H1 (cell line): ENCODE data around the gene CBL. TPM values are rescaled to one million over a fixed set of nuclear protein-coding genes. Genes with fewer than 3 reads are reported as not detected.

ENCODE experiments used
- CTCF ChIA-PET: fragments of 300-600 bp; sonication (Branson Sonifier 250); formaldehyde crosslinking; loops from one replicate; lab custom pipeline; 2021; ENCODE audit not compliant: partially characterized antibody; lab: Charles Lee
- POLR2A ChIA-PET: fragments of 300-600 bp; sonication (Branson Sonifier 250); formaldehyde crosslinking; loops from one replicate; lab custom pipeline; 2021; ENCODE audit warnings: inconsistent platforms; ENCODE audit not compliant: partially characterized antibody; lab: Charles Lee
- DNase-seq, 2 experiments: peaks; one replicate each; pipeline versions ENCODE4 v3.0.0 to v3.0.0-alpha.2; 2010 to 2022; ENCODE audit warnings: low spot score in 2 of 2, low read depth in 1 of 2, mixed read lengths in 1 of 2
- FAIRE-seq: peaks from 2 replicates; lab custom pipeline; 2011; peaks lifted over from hg19 to GRCh38; lab: Jason Lieb, UNC
- H2AFZ ChIP-seq: 2 replicates; pipeline ENCODE4 v1.8.1; 2012; ENCODE audit warnings: low read length, inconsistent platforms
- H2AK5ac ChIP-seq: 2 replicates; pipeline ENCODE4 v1.6.1; 2013; ENCODE audit warnings: low read depth, low read length
- H2BK120ac ChIP-seq: replicated peaks from 2 replicates; pipeline ENCODE3; 2013; ENCODE audit warnings: low read depth, low read length, inconsistent platforms
- H2BK12ac ChIP-seq: 2 replicates; pipeline ENCODE4 v1.6.1; 2013; ENCODE audit warnings: low read depth, low read length
- H2BK15ac ChIP-seq: 2 replicates; pipeline ENCODE4 v1.6.1; 2013; ENCODE audit warnings: low read length
- H2BK20ac ChIP-seq: 2 replicates; pipeline ENCODE4 v1.6.1; 2013; ENCODE audit warnings: low read length
- H2BK5ac ChIP-seq: 2 replicates; pipeline ENCODE4 v1.6.1; 2013; ENCODE audit warnings: low read depth, low read length
- H3K14ac ChIP-seq: 2 replicates; pipeline ENCODE4 v1.6.1; 2013; ENCODE audit warnings: inconsistent platforms; ENCODE audit not compliant: insufficient read length
- H3K18ac ChIP-seq: 2 replicates; pipeline ENCODE4 v1.6.1; 2013; ENCODE audit warnings: low read length; ENCODE audit errors: extremely low read depth
- H3K23ac ChIP-seq: 2 replicates; pipeline ENCODE4 v1.6.1; 2013; ENCODE audit warnings: inconsistent platforms; ENCODE audit not compliant: insufficient read length
- H3K23me2 ChIP-seq: 2 replicates; pipeline ENCODE4 v1.6.1; 2013; ENCODE audit warnings: low read depth, low read length
- H3K27ac ChIP-seq: 2 replicates; pipeline ENCODE4 v1.6.1; 2011; ENCODE audit warnings: low read depth, low read length, inconsistent platforms
- H3K27me3 ChIP-seq, 4 experiments: replicated peaks in 1 of 4; 1 replicate in 1 of 4; 2 replicates in 3 of 4; pipeline versions ENCODE4 v1.6.1 to v1.8.1; 2011 to 2013; ENCODE audit warnings: low read length in 3 of 4, mild to moderate bottlenecking in 3 of 4, inconsistent platforms in 2 of 4, mixed read lengths in 2 of 4, moderate library complexity in 1 of 4; ENCODE audit not compliant: control insufficient read depth in 3 of 4, insufficient read depth in 3 of 4; ENCODE audit errors: extremely low read depth in 1 of 4
- H3K36me3 ChIP-seq, 4 experiments: 2 replicates each; pipeline versions ENCODE4 v1.6.1 to v1.8.1; 2011 to 2013; ENCODE audit warnings: mild to moderate bottlenecking in 4 of 4, low read length in 3 of 4, moderate library complexity in 2 of 4, control low read depth in 1 of 4, inconsistent platforms in 1 of 4; ENCODE audit not compliant: insufficient read depth in 4 of 4, control insufficient read depth in 2 of 4
- H3K4ac ChIP-seq: replicated peaks from 2 replicates; pipeline ENCODE3; 2013; ENCODE audit warnings: low read length, low read depth, mixed read lengths, inconsistent platforms; ENCODE audit not compliant: insufficient read length
- H3K4me1 ChIP-seq, 4 experiments: replicated peaks in 1 of 4; 1 replicate in 1 of 4; 2 replicates in 3 of 4; pipeline versions ENCODE4 v1.6.1 to v1.8.1; 2011 to 2013; ENCODE audit warnings: low read length in 3 of 4, inconsistent platforms in 2 of 4, mixed read lengths in 1 of 4; ENCODE audit not compliant: insufficient read depth in 4 of 4, control insufficient read depth in 3 of 4
- H3K4me2 ChIP-seq, 2 experiments: 2 replicates each; pipeline versions ENCODE4 v1.6.1 to v1.8.1; 2011 to 2013; ENCODE audit warnings: low read depth in 2 of 2, low read length in 2 of 2, control low read depth in 1 of 2, inconsistent platforms in 1 of 2, mild to moderate bottlenecking in 1 of 2; ENCODE audit not compliant: insufficient read depth in 1 of 2
- H3K4me3 ChIP-seq, 4 experiments: fragments of 200-600, 300-600 bp in 1 of 4; sonication (generic), shearing (Covaris generic), sonication (Bioruptor Twin) in 1 of 4; 2 replicates each; pipeline versions ENCODE4 v1.5.1 to v1.8.1; 2011 to 2016; ENCODE audit warnings: low read length in 4 of 4, low read depth in 3 of 4, control low read depth in 2 of 4, inconsistent platforms in 2 of 4, mild to moderate bottlenecking in 2 of 4, mixed read lengths in 1 of 4, moderate library complexity in 1 of 4; ENCODE audit not compliant: insufficient read depth in 2 of 4; ENCODE audit errors: extremely low read depth in 1 of 4
- H3K56ac ChIP-seq: replicated peaks from 2 replicates; pipeline ENCODE3; 2013; ENCODE audit warnings: low read depth, mild to moderate bottlenecking, mixed read lengths, low read length, inconsistent platforms; ENCODE audit not compliant: insufficient read length
- H3K79me1 ChIP-seq: 2 replicates; pipeline ENCODE4 v1.6.1; 2013; ENCODE audit warnings: low read depth, low read length, control low read depth
- H3K79me2 ChIP-seq, 2 experiments: 2 replicates each; pipeline versions ENCODE4 v1.6.1 to v1.8.1; 2012 to 2013; ENCODE audit warnings: low read length in 2 of 2, mild to moderate bottlenecking in 2 of 2, inconsistent platforms in 1 of 2; ENCODE audit not compliant: insufficient read depth in 2 of 2, control insufficient read depth in 1 of 2
- H3K9ac ChIP-seq, 4 experiments: replicated peaks in 1 of 4; 1 replicate in 1 of 4; 2 replicates in 3 of 4; pipeline versions ENCODE4 v1.6.1 to v1.8.1; 2011 to 2013; ENCODE audit warnings: low read depth in 3 of 4, low read length in 3 of 4, control low read depth in 2 of 4, mild to moderate bottlenecking in 2 of 4, moderate library complexity in 2 of 4, inconsistent platforms in 1 of 4; ENCODE audit errors: extremely low read depth in 1 of 4
- H3K9me3 ChIP-seq, 2 experiments: 2 replicates each; pipeline versions ENCODE4 v1.6.1 to v1.8.1; 2012 to 2013; ENCODE audit warnings: mild to moderate bottlenecking in 2 of 2, moderate library complexity in 2 of 2, control low read depth in 1 of 2, inconsistent platforms in 1 of 2, low read depth in 1 of 2, low read length in 1 of 2, mixed read lengths in 1 of 2; ENCODE audit not compliant: insufficient read depth in 2 of 2
- H4K20me1 ChIP-seq, 2 experiments: replicated peaks in 1 of 2; 2 replicates each; pipeline versions ENCODE3 to v1.8.1; 2011 to 2013; ENCODE audit warnings: inconsistent platforms in 2 of 2, low read length in 2 of 2, mild to moderate bottlenecking in 1 of 2; ENCODE audit not compliant: insufficient read depth in 2 of 2, control insufficient read depth in 1 of 2
- H4K5ac ChIP-seq: 2 replicates; pipeline ENCODE4 v1.6.1; 2013; ENCODE audit warnings: low read length, low read depth, mixed read lengths, inconsistent platforms; ENCODE audit not compliant: insufficient read length
- H4K8ac ChIP-seq: 2 replicates; pipeline ENCODE4 v1.8.0; 2013; ENCODE audit warnings: mild to moderate bottlenecking, moderate library complexity, low read length, inconsistent platforms; ENCODE audit not compliant: insufficient read depth; ENCODE audit errors: extremely low read depth
- H4K91ac ChIP-seq: replicated peaks from 2 replicates; pipeline ENCODE3; 2013; ENCODE audit warnings: low read length, mixed read lengths, inconsistent platforms; ENCODE audit not compliant: insufficient read length
- CREB1 ChIP-seq: IDR thresholded peaks from 2 replicates; pipeline ENCODE4 v1.6.1; 2012; ENCODE audit warnings: inconsistent platforms
- EGR1 ChIP-seq: IDR thresholded peaks from 2 replicates; pipeline ENCODE4 v1.6.1; 2011; ENCODE audit warnings: low read depth, low read length, borderline replicate concordance
- GTF2F1 ChIP-seq: IDR thresholded peaks from 2 replicates; pipeline ENCODE4 v1.6.1; 2012; ENCODE audit warnings: low read depth, low read length, improper control_type of control experiment, borderline replicate concordance
- HDAC2 ChIP-seq, 2 experiments: fragments of 300-600 bp in 1 of 2; sonication (generic) in 1 of 2; IDR thresholded peaks; 2 replicates each; pipeline ENCODE4 v1.6.1; 2011 to 2012; ENCODE audit warnings: low read depth in 2 of 2, low read length in 2 of 2, mild to moderate bottlenecking in 2 of 2, moderate library complexity in 2 of 2, borderline replicate concordance in 1 of 2, inconsistent platforms in 1 of 2
- JUND ChIP-seq: IDR thresholded peaks from 2 replicates; pipeline ENCODE4 v1.6.1; 2011; ENCODE audit warnings: mild to moderate bottlenecking, improper control_type of control experiment, low read length
- KDM1A ChIP-seq: fragments of 200-600, 300-600 bp; sonication (generic); IDR thresholded peaks from 2 replicates; pipeline ENCODE4 v1.7.1; 2016; ENCODE audit warnings: mild to moderate bottlenecking, low read length, borderline replicate concordance
- KDM4A ChIP-seq: IDR thresholded peaks from one replicate; pipeline ENCODE4 v1.7.1; 2012; ENCODE audit warnings: low read depth, mild to moderate bottlenecking, moderate library complexity, low read length, inconsistent platforms; ENCODE audit not compliant: severe bottlenecking
- NRF1 ChIP-seq: IDR thresholded peaks from 2 replicates; pipeline ENCODE4 v1.6.1; 2011; ENCODE audit warnings: mild to moderate bottlenecking, low read depth, low read length, improper control_type of control experiment
- RBBP5 ChIP-seq: IDR thresholded peaks from 2 replicates; pipeline ENCODE4 v1.7.1; 2012; ENCODE audit warnings: low read depth, mild to moderate bottlenecking, inconsistent platforms, low read length, moderate library complexity, borderline replicate concordance
- ZNF274 ChIP-seq: IDR thresholded peaks from 2 replicates; pipeline ENCODE4 v1.7.0; 2012; ENCODE audit warnings: low read length, borderline replicate concordance; ENCODE audit errors: extremely low read depth
- WGBS, 2 experiments: shearing (Covaris generic) in 1 of 2; methylation state at CpG; one replicate each; pipeline versions ENCODE4 v1.1.6 to v1.1.7; 2013 to 2015; ENCODE audit warnings: low lambda C conversion rate in 2 of 2, mixed read lengths in 2 of 2, inconsistent platforms in 1 of 2, low coverage in 1 of 2, missing lambda C conversion rate in 1 of 2; ENCODE audit not compliant: insufficient replicate concordance in 2 of 2, insufficient coverage in 1 of 2, insufficient read length in 1 of 2; ENCODE audit errors: extremely low coverage in 1 of 2, missing lambda C conversion rate in 1 of 2; 5-methylcytosine and 5-hydroxymethylcytosine counted together
- polyA plus RNA-seq, 7 experiments: library from polyadenylated mRNA; depleted of rRNA in 3 of 7; stranded (reverse) in 5 of 7; unstranded in 2 of 7; fragments of >200 nt in 5 of 7; fragments of 200-250 nt in 2 of 7; gene quantifications; 1 replicate in 5 of 7; 2 replicates in 1 of 7; 4 replicates in 1 of 7; pipeline versions ENCODE4 v1.2.1 to v1.2.3, GENCODE V29; 2011 to 2013; ENCODE audit warnings: missing spikeins in 2 of 7, mixed read lengths in 2 of 7
- total RNA-seq: library from RNA; stranded (reverse); fragmentation: NEBNext Ultra II Directional; extraction: Animal tissue kit (Norgen Biotek cat#: 25700); gene quantifications from 2 replicates; pipeline ENCODE4 v1.2.1, GENCODE V29; 2021
- TF ChIP-seq, protein P1 (sequence below): IDR thresholded peaks from 2 replicates; pipeline ENCODE4 v1.6.1; 2012; ENCODE audit warnings: inconsistent platforms

Gene CBL
- total and polyA plus RNA-seq, 2 of the 8 experiments (the other 6 are each of a cell fraction or from before 2014, with no cell fraction given): 23.1 to 57.8 TPM

DNA sequence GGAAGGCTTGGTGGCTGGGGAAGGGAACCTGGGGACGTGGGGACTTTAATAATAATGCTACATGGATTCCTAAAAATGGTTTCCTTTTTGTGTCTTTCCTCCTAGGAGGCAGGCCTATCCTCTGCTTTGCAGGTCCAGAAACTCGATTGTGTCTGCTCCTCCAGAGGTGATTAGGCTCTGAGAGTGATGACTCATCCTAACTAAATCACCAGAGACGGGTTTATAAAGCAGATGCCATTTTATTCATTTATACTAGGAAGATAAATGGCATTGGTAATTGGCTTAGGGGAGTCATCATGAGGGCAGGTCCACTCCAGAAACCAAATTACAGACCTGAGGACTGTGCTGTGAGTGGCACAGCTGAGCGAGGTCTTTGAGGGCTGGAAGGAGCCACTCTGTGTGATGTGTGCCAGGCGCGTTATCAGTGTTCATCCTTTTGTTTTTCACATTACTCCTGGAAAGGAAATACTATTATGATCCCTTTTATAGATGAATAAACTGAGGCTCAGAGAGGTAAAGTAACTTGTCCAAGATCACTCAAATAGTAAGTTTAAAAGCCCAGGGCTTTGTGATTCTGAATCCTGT, 30.6 kb upstream of the CBL start:
- H2BK15ac ChIP-seq: no peak overlapping the region
- H3K23me2 ChIP-seq: no peaks in the 10 kb centered on the region
- H3K4me2 ChIP-seq: no peak overlapping the region
- H3K4ac ChIP-seq: no peak overlapping the region
- no peak overlapping the region for H3K27ac ChIP-seq
- no peak overlapping the region for H2AK5ac ChIP-seq
- H4K20me1 ChIP-seq: peaks cover 0 to 2% of the 10 kb centered on the region in 2 experiments
- H3K9me3 ChIP-seq: no peaks in the 10 kb centered on the region
- no peaks in the 10 kb centered on the region; a peak in 1 of 8 replicates for H3K36me3 ChIP-seq
- H3K79me1 ChIP-seq: no peaks in the 10 kb centered on the region
- H3K18ac ChIP-seq: no peak overlapping the region
- H3K4me3 ChIP-seq: no peak overlapping the region
- H2BK5ac ChIP-seq: no peak overlapping the region
- H3K9ac ChIP-seq: no peak overlapping the region
- no peak overlapping the region for H4K91ac ChIP-seq
- no peak overlapping the region for H2BK120ac ChIP-seq
- no peak overlapping the region for H2AFZ ChIP-seq
- no peaks in the 10 kb centered on the region for H3K27me3 ChIP-seq
- WGBS, 2 experiments: 86% methylated on average over 6 of the region's 6 CpGs; no CpG with 5 or more reads in 1 of the 2 experiments
- POLR2A ChIA-PET: interaction anchor here (1.6 to 1.7 kb wide), 2 partner anchors 9 to 20 kb away, joined by 4 read pairs; partner anchors contain the start of gene NHERF4
- no peak overlapping the region for H2BK20ac ChIP-seq
- H4K8ac ChIP-seq: no peak overlapping the region
- no peak overlapping the region for H2BK12ac ChIP-seq
- CTCF ChIA-PET: interaction anchor here (0.7 to 24.3 kb wide), 5 partner anchors 8 to 132 kb away, joined by 3 to 389 read pairs (median 4); partner anchors contain the start of gene ABCG4
- H3K23ac ChIP-seq: no peak overlapping the region
- FAIRE-seq (no peak), DNase-seq (no peak)
- no peaks in the 10 kb centered on the region; a peak in 1 of 7 replicates for H3K4me1 ChIP-seq
- no peak overlapping the region for H3K14ac ChIP-seq
- H3K56ac ChIP-seq: no peak overlapping the region
- H4K5ac ChIP-seq: no peak overlapping the region
- H3K79me2 ChIP-seq: no peaks in the 10 kb centered on the region
- TF ChIP-seq EGR1 (no peak), RBBP5 (no peak), CREB1 (no peak), KDM1A (no peak), NRF1 (no peak), JUND (no peak), KDM4A (no peak), GTF2F1 (no peak), ZNF274 (no peak), HDAC2 (IDR thresholded peaks at IDR 0.05; ENCODE audit: borderline replicate concordance in 1 of 2, low read depth in 2 of 2, low read length in 2 of 2) (no peak)
- TF ChIP-seq, protein P1, sequence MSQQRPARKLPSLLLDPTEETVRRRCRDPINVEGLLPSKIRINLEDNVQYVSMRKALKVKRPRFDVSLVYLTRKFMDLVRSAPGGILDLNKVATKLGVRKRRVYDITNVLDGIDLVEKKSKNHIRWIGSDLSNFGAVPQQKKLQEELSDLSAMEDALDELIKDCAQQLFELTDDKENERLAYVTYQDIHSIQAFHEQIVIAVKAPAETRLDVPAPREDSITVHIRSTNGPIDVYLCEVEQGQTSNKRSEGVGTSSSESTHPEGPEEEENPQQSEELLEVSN: no peak
